GM10248 (cell line): ENCODE measurements around the gene PHACTR3.

Experiments used
- CTCF ChIA-PET: fragments of 300-600 bp; sonication (Branson Sonifier 250); formaldehyde crosslinking; extraction: SDS; loops from one replicate; lab custom pipeline; 2021; ENCODE audit warnings: antibody characterized with exemption; lab: Yijun Ruan, JAX
- POLR2A ChIA-PET: fragments of 350-650 bp; sonication (Branson Sonifier 250); formaldehyde crosslinking; extraction: SDS; loops from one replicate; lab custom pipeline; 2020; ENCODE audit warnings: antibody characterized with exemption; lab: Yijun Ruan, JAX
- DNase-seq: peaks from one replicate; pipeline ENCODE4 v3.0.0; 2012; ENCODE audit errors: extremely low spot score
- CTCF ChIP-seq: IDR thresholded peaks from 2 replicates; pipeline ENCODE4 v1.5.1; 2012; ENCODE audit warnings: mild to moderate bottlenecking, low read depth; ENCODE audit errors: extremely low read depth, missing control alignments, control extremely low read depth

PHACTR3 gene

GRCh38 chr20:59807909-59808728, 203.8 kb downstream of the PHACTR3 start:
- DNase-seq: no peak
- CTCF ChIA-PET: interaction anchor here (0.6 to 2.4 kb wide), 2 partner anchors 9 to 67 kb away, joined by 3 to 9 read pairs; no protein-coding TSS in a partner anchor
- no peak for TF ChIP-seq CTCF
- POLR2A ChIA-PET: no interaction called here

GRCh38 chr20:59808729-59809381, 204.5 kb downstream of the PHACTR3 start:
- no peak for DNase-seq
- ChIA-PET CTCF (interaction anchor here (2.4 kb wide), 1 partner anchor 8 kb away, joined by 9 read pairs; no protein-coding TSS in a partner anchor), POLR2A (no interaction called here)
- no peak for TF ChIP-seq CTCF

GRCh38 chr20:59809630-59810448, 205.5 kb downstream of the PHACTR3 start:
- no peak for TF ChIP-seq CTCF
- ChIA-PET CTCF (no interaction called here), POLR2A (no interaction called here)
- DNase-seq: no peak

- ChIA-PET POLR2A (no interaction called here), CTCF (no interaction called here)
- DNase-seq: no peak
Measured at GRCh38 chr20:59810449-59811187, 206.3 kb downstream of the PHACTR3 start.

GRCh38 chr20:59811681-59812171, 207.4 kb downstream of the PHACTR3 start:
- no peak for DNase-seq
- POLR2A ChIA-PET: no interaction called here
- CTCF ChIA-PET: no interaction called here
- TF ChIP-seq CTCF: no peak

More at GRCh38 chr20:59810449-59811187, 206.3 kb downstream of the PHACTR3 start:
- no peak for TF ChIP-seq CTCF
